OCI-LY3 (cell line): Measurements from ENCODE around the gene EFR3B.

Source experiments
- H2AFZ ChIP-seq: fragments of 200-600, 300-600 bp; shearing (Covaris generic); 2 replicates; pipeline ENCODE4 v1.6.0; 2014; ENCODE audit warnings: antibody characterized with exemption, low read depth, low read length
- H3K27ac ChIP-seq: fragments of 200-600, 300-600 bp; sonication (generic); 2 replicates; pipeline ENCODE4 v1.5.1; 2014; ENCODE audit warnings: mild to moderate bottlenecking, low read length, moderate library complexity, mixed read lengths
- H3K27me3 ChIP-seq: fragments of 200-600, 300-600 bp; sonication (generic); 2 replicates; pipeline ENCODE4 v1.6.1; 2014; ENCODE audit warnings: low read depth, low read length, mixed read lengths
- H3K36me3 ChIP-seq: fragments of 200-600, 300-600 bp; sonication (generic); replicated peaks from 2 replicates; pipeline ENCODE3; 2014; ENCODE audit warnings: low read depth, low read length, mixed read lengths
- H3K4me1 ChIP-seq: fragments of 300-600, 200-600 bp; sonication (generic); 2 replicates; pipeline ENCODE4 v1.6.1; 2014; ENCODE audit warnings: low read length, mixed read lengths
- H3K4me2 ChIP-seq: fragments of 200-600, 300-600 bp; sonication (generic); 2 replicates; pipeline ENCODE4 v1.6.1; 2014; ENCODE audit warnings: low read length, mixed read lengths
- H3K4me3 ChIP-seq: fragments of 300-600, 200-600 bp; sonication (generic); 2 replicates; pipeline ENCODE4 v1.5.1; 2014; ENCODE audit warnings: antibody characterized with exemption, mild to moderate bottlenecking, low read length, moderate library complexity
- H3K79me2 ChIP-seq: fragments of 300-600, 200-600 bp; shearing (Covaris generic); 2 replicates; pipeline ENCODE4 v1.6.1; 2014; ENCODE audit warnings: mild to moderate bottlenecking, low read length, mixed read lengths
- H3K9ac ChIP-seq: fragments of 300-600, 200-600 bp; shearing (Covaris generic); 2 replicates; pipeline ENCODE4 v1.6.0; 2014; ENCODE audit warnings: mild to moderate bottlenecking, low read length, moderate library complexity
- H3K9me3 ChIP-seq: fragments of 200-600, 300-600 bp; shearing (Covaris generic); 2 replicates; pipeline ENCODE4 v1.6.1; 2014; ENCODE audit warnings: low read length, mixed read lengths; ENCODE audit not compliant: insufficient read depth
- H4K20me1 ChIP-seq: fragments of 200-600, 300-600 bp; sonication (generic); 2 replicates; pipeline ENCODE4 v1.6.1; 2016; ENCODE audit warnings: low read length, mixed read lengths; ENCODE audit not compliant: insufficient read depth
- CTCF ChIP-seq: fragments of 200-600, 300-600 bp; sonication (generic); IDR thresholded peaks from 2 replicates; pipeline ENCODE4 v1.5.1; 2014; ENCODE audit warnings: antibody characterized with exemption, low read length, low read depth
- EZH2phosphoT487 ChIP-seq: fragments of 200-600 bp; shearing (Covaris generic); IDR thresholded peaks from 2 replicates; pipeline ENCODE4 v1.6.1; 2018; ENCODE audit warnings: antibody characterized with exemption, mixed run types, low read depth

The EFR3B gene

GRCh38 chr2:25197336-25198208, 155.7 kb downstream of the EFR3B start:
- no peaks in the 10 kb centered on the region for H3K9me3 ChIP-seq
- no peak overlapping the region for H3K27ac ChIP-seq
- H4K20me1 ChIP-seq: no peaks in the 10 kb centered on the region
- H3K4me2 ChIP-seq: no peak overlapping the region
- H3K27me3 ChIP-seq: peaks cover 35% of the 10 kb centered on the region
- no peak overlapping the region for H3K9ac ChIP-seq
- H3K36me3 ChIP-seq: no peaks in the 10 kb centered on the region
- no peak overlapping the region for H2AFZ ChIP-seq
- 0 out of 2 replicates have a peak, but pooled peaks cover 3% of the 10 kb centered on the region for H3K4me1 ChIP-seq
- no peak for TF ChIP-seq CTCF
- TF ChIP-seq EZH2phosphoT487: no peak
- no peaks in the 10 kb centered on the region for H3K79me2 ChIP-seq
- no peak overlapping the region for H3K4me3 ChIP-seq

DNA sequence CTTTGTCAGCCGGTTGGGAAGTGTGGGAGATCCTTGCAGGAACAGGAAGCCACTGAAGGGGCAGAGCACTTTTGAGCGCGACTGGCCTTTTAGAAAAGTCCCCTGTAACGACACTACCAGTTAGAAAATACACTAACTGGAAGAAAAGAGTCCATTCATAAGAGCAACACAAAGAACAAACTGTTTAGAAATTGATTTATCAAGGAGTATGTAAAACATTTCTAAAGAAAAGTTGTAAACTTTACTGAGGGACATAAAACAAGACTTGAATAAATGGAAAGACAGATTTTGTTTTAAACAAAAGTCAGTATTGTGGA, 156.3 kb downstream of the EFR3B start:
- Histone ChIP-seq H3K9me3 (no peaks in the 10 kb centered on the region), H3K36me3 (no peaks in the 10 kb centered on the region), H3K4me2 (no peak overlapping the region), H3K9ac (no peak overlapping the region), H3K4me3 (no peak overlapping the region), H3K27me3 (peaks cover 36% of the 10 kb centered on the region), H2AFZ (no peak overlapping the region), H3K79me2 (no peaks in the 10 kb centered on the region), H3K27ac (no peak overlapping the region), H3K4me1 (0 out of 2 replicates have a peak, but pooled peaks cover 3% of the 10 kb centered on the region), H4K20me1 (no peaks in the 10 kb centered on the region)
- TF ChIP-seq CTCF (no peak), EZH2phosphoT487 (no peak)

DNA sequence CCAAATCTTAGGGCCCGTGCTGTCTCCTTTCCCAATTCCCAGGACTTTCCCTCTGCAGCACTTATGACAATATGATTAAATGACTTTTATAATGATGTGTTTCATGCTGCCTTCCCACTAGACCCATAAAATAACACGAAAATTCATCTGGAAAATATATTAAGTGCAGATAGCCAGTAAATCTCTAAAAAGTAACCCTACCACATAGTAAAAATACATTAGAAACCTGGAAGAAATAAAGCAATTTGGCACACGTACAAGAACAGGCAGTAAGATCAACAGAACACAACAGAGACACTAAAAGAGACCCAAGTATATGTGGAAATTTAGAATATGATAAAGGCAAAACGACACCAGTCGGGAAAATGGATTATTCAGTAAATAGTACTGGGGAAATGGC, 156.7 kb downstream of the EFR3B start:
- Histone ChIP-seq H3K27ac (no peak overlapping the region), H3K4me3 (no peak overlapping the region), H3K9me3 (no peaks in the 10 kb centered on the region), H2AFZ (no peak overlapping the region), H3K4me1 (peaks cover 3% of the 10 kb centered on the region; the same call in 1 of the 2 replicates), H3K27me3 (peaks cover 39% of the 10 kb centered on the region), H3K36me3 (no peaks in the 10 kb centered on the region), H3K79me2 (no peaks in the 10 kb centered on the region), H3K4me2 (no peak overlapping the region), H3K9ac (no peak overlapping the region), H4K20me1 (no peaks in the 10 kb centered on the region)
- no peak for TF ChIP-seq CTCF
- no peak for TF ChIP-seq EZH2phosphoT487

- H3K79me2 ChIP-seq: no peaks in the 10 kb centered on the region
- no peak overlapping the region for H2AFZ ChIP-seq
- TF ChIP-seq EZH2phosphoT487 (no peak), CTCF (no peak)
- H3K9ac ChIP-seq: no peak overlapping the region
- H4K20me1 ChIP-seq: no peaks in the 10 kb centered on the region
- H3K4me2 ChIP-seq: no peak overlapping the region
- H3K27me3 ChIP-seq: peaks cover 40% of the 10 kb centered on the region
- H3K4me1 ChIP-seq: peaks cover 7% of the 10 kb centered on the region; the same call in 1 of the 2 replicates
- no peaks in the 10 kb centered on the region for H3K36me3 ChIP-seq
- H3K27ac ChIP-seq: no peak overlapping the region
- no peaks in the 10 kb centered on the region for H3K9me3 ChIP-seq
- no peak overlapping the region for H3K4me3 ChIP-seq
Observed at GRCh38 chr2:25201265-25201664, 159.4 kb downstream of the EFR3B start.
